Left colon (tissue), 2 donors: ENCODE measurements around the gene C20orf144. TPM values are rescaled to one million over a fixed set of nuclear protein-coding genes. Genes with fewer than 3 reads are reported as not detected.
"Not testable (repeated sequence)": the region's sequence is repeated elsewhere in the genome, so short reads cannot be mapped to it uniquely, and the experiment has no call there.

Experiments used
- ATAC-seq: fragments of 200-7000 bp; cut with Tn5 transposase; one replicate; pipeline ENCODE4 v1.9.1; 2020; ENCODE audit warnings: mild to moderate bottlenecking, moderate library complexity
- DNase-seq, 2 donors: peaks; one replicate each; pipeline ENCODE4 v3.0.0-alpha.2; 2020
- intact Hi-C, 2 donors: fragments of 100-400 bp; cut with DNase I in 1 of 2; cut with micrococcal nuclease in 1 of 2; formaldehyde crosslinking; loops; one replicate each; pipeline versions ENCODE4 v1.11.2 to v1.14.0; 2022; cut with DNase I, micrococcal nuclease
- long read RNA-seq: library from polyadenylated mRNA; unstranded; transcript quantifications from one replicate; pipeline ENCODE4 v2.0.0, GENCODE V29; 2021
- total RNA-seq, 2 donors: library from RNA; stranded (reverse); fragmentation: NEBNext Ultra II Directional; extraction: Animal tissue kit (Norgen Biotek cat#: 25700); gene quantifications; one replicate each; pipeline ENCODE4 v1.2.1, GENCODE V29; 2021
- donor health status: DM: no; HTN: no; CAD: no.
- donor health status: DM: yes; HTN: yes; CAD: no.

C20orf144 gene
- not detected for total RNA-seq
- long read RNA-seq, partial matches to known transcripts = 0 of 1 reads
- long read RNA-seq, other reads (novel, unspliced or antisense) = 0 of 1 reads

- peak in 1 of 2 donors; percentile 20 for DNase-seq
- no peak for ATAC-seq
- intact Hi-C loops = no loop called here
These were observed at the start of gene C20orf144 for GRCh38 chr20:33662172-33662571. Gene C20orf144 (plus strand): TSS chr20:33662327. CDS start chr20:33662346, 19 bp downstream.

- DNase-seq = no peak
- ATAC-seq = no peak
- intact Hi-C loops = no loop called here
These were observed 40.3 kb upstream of the C20orf144 start for GRCh38 chr20:33621717-33622400.

- peak; percentile 75 for ATAC-seq
- no peak for DNase-seq
- intact Hi-C loops = no loop called here
These were observed 39.3 kb upstream of the C20orf144 start for GRCh38 chr20:33622705-33623365.

- no peak for ATAC-seq
- DNase-seq = no peak
- intact Hi-C loops = no loop called here
These were observed 37.7 kb upstream of the C20orf144 start for GRCh38 chr20:33624399-33624798.

GRCh38 chr20:33626190-33626589 is 35.9 kb upstream of the C20orf144 start:
- DNase-seq (no peak), ATAC-seq (no peak)
- intact Hi-C loops = no loop called here

- intact Hi-C loops = no loop called here
- DNase-seq (no peak), ATAC-seq (no peak)
These were observed 34.4 kb upstream of the C20orf144 start for GRCh38 chr20:33627577-33628216.

GRCh38 chr20:33629533-33629932 is 32.6 kb upstream of the C20orf144 start:
- ATAC-seq (no peak), DNase-seq (no peak)
- intact Hi-C loops = no loop called here

GRCh38 chr20:33629979-33630378 is 32.1 kb upstream of the C20orf144 start:
- DNase-seq (no peak), ATAC-seq (no peak)
- intact Hi-C loops = no loop called here

- intact Hi-C loops = no loop called here
- DNase-seq = no peak
- no peak for ATAC-seq
These were observed 31.6 kb upstream of the C20orf144 start for GRCh38 chr20:33630507-33630906.

GRCh38 chr20:33631910-33632309 is 30.2 kb upstream of the C20orf144 start:
- DNase-seq, ATAC-seq, intact Hi-C loops: not testable (repeated sequence)

- DNase-seq (no peak), ATAC-seq (no peak)
- intact Hi-C loops = no loop called here
These were observed 26.8 kb upstream of the C20orf144 start for GRCh38 chr20:33635341-33635740.

GRCh38 chr20:33636776-33637175 is 25.4 kb upstream of the C20orf144 start:
- intact Hi-C loops = no loop called here
- DNase-seq = no peak
- no peak for ATAC-seq

GRCh38 chr20:33640287-33640686 is 21.8 kb upstream of the C20orf144 start:
- ATAC-seq (no peak), DNase-seq (no peak)
- intact Hi-C loops = no loop called here

- DNase-seq (no peak), ATAC-seq (no peak)
- intact Hi-C loops = loop anchor here in 1 of 2 donors (5.0 kb wide), 1 partner anchor 182 kb away; no protein-coding TSS in a partner anchor
These were observed 17.6 kb upstream of the C20orf144 start for GRCh38 chr20:33644313-33645071.

GRCh38 chr20:33645072-33645358 is 17.1 kb upstream of the C20orf144 start:
- intact Hi-C loops = loop anchor here in 1 of 2 donors (5.0 kb wide), 1 partner anchor 183 kb away; no protein-coding TSS in a partner anchor
- DNase-seq (no peak), ATAC-seq (peak; percentile 15)

GRCh38 chr20:33645396-33645795 is 16.7 kb upstream of the C20orf144 start:
- intact Hi-C loops = loop anchor here in 1 of 2 donors (5.0 kb wide), 1 partner anchor 183 kb away; no protein-coding TSS in a partner anchor
- ATAC-seq (no peak), DNase-seq (no peak)

GRCh38 chr20:33646191-33646590 is 15.9 kb upstream of the C20orf144 start:
- intact Hi-C loops = loop anchor here in 1 of 2 donors (5.0 kb wide), 1 partner anchor 184 kb away; no protein-coding TSS in a partner anchor
- DNase-seq = no peak
- ATAC-seq = no peak

- not testable (repeated sequence) for ATAC-seq, DNase-seq
- intact Hi-C loops = loop anchor here in 1 of 2 donors (5.0 kb wide), 1 partner anchor 185 kb away; no protein-coding TSS in a partner anchor
These were observed 15.0 kb upstream of the C20orf144 start for GRCh38 chr20:33646959-33647602.
